H1 (cell line): ENCODE measurements around the gene CEP72. TPM values are rescaled to one million over a fixed set of nuclear protein-coding genes. Genes with fewer than 3 reads are reported as not detected.
"Not testable (repeated sequence)": the region's sequence is repeated elsewhere in the genome, so short reads cannot be mapped to it uniquely, and the experiment has no call there.

ENCODE experiments used
- CTCF ChIA-PET: fragments of 300-600 bp; sonication (Branson Sonifier 250); formaldehyde crosslinking; loops from one replicate; lab custom pipeline; 2021; ENCODE audit not compliant: partially characterized antibody; lab: Charles Lee
- POLR2A ChIA-PET: fragments of 300-600 bp; sonication (Branson Sonifier 250); formaldehyde crosslinking; loops from one replicate; lab custom pipeline; 2021; ENCODE audit warnings: inconsistent platforms; ENCODE audit not compliant: partially characterized antibody; lab: Charles Lee
- DNase-seq, 2 experiments: peaks; one replicate each; pipeline versions ENCODE4 v3.0.0 to v3.0.0-alpha.2; 2010 to 2022; ENCODE audit warnings: low spot score in 2 of 2, low read depth in 1 of 2, mixed read lengths in 1 of 2
- FAIRE-seq: peaks from 2 replicates; lab custom pipeline; 2011; peaks lifted over from hg19 to GRCh38; lab: Jason Lieb, UNC
- H2AFZ ChIP-seq: 2 replicates; pipeline ENCODE4 v1.8.1; 2012; ENCODE audit warnings: low read length, inconsistent platforms
- H2AK5ac ChIP-seq: 2 replicates; pipeline ENCODE4 v1.6.1; 2013; ENCODE audit warnings: low read depth, low read length
- H2BK120ac ChIP-seq: replicated peaks from 2 replicates; pipeline ENCODE3; 2013; ENCODE audit warnings: low read depth, low read length, inconsistent platforms
- H2BK12ac ChIP-seq: 2 replicates; pipeline ENCODE4 v1.6.1; 2013; ENCODE audit warnings: low read depth, low read length
- H2BK15ac ChIP-seq: 2 replicates; pipeline ENCODE4 v1.6.1; 2013; ENCODE audit warnings: low read length
- H2BK20ac ChIP-seq: 2 replicates; pipeline ENCODE4 v1.6.1; 2013; ENCODE audit warnings: low read length
- H2BK5ac ChIP-seq: 2 replicates; pipeline ENCODE4 v1.6.1; 2013; ENCODE audit warnings: low read depth, low read length
- H3K14ac ChIP-seq: 2 replicates; pipeline ENCODE4 v1.6.1; 2013; ENCODE audit warnings: inconsistent platforms; ENCODE audit not compliant: insufficient read length
- H3K18ac ChIP-seq: 2 replicates; pipeline ENCODE4 v1.6.1; 2013; ENCODE audit warnings: low read length; ENCODE audit errors: extremely low read depth
- H3K23ac ChIP-seq: 2 replicates; pipeline ENCODE4 v1.6.1; 2013; ENCODE audit warnings: inconsistent platforms; ENCODE audit not compliant: insufficient read length
- H3K23me2 ChIP-seq: 2 replicates; pipeline ENCODE4 v1.6.1; 2013; ENCODE audit warnings: low read depth, low read length
- H3K27ac ChIP-seq: 2 replicates; pipeline ENCODE4 v1.6.1; 2011; ENCODE audit warnings: low read depth, low read length, inconsistent platforms
- H3K27me3 ChIP-seq, 4 experiments: replicated peaks in 1 of 4; 1 replicate in 1 of 4; 2 replicates in 3 of 4; pipeline versions ENCODE4 v1.6.1 to v1.8.1; 2011 to 2013; ENCODE audit warnings: low read length in 3 of 4, mild to moderate bottlenecking in 3 of 4, inconsistent platforms in 2 of 4, mixed read lengths in 2 of 4, moderate library complexity in 1 of 4; ENCODE audit not compliant: control insufficient read depth in 3 of 4, insufficient read depth in 3 of 4; ENCODE audit errors: extremely low read depth in 1 of 4
- H3K36me3 ChIP-seq, 4 experiments: 2 replicates each; pipeline versions ENCODE4 v1.6.1 to v1.8.1; 2011 to 2013; ENCODE audit warnings: mild to moderate bottlenecking in 4 of 4, low read length in 3 of 4, moderate library complexity in 2 of 4, control low read depth in 1 of 4, inconsistent platforms in 1 of 4; ENCODE audit not compliant: insufficient read depth in 4 of 4, control insufficient read depth in 2 of 4
- H3K4ac ChIP-seq: replicated peaks from 2 replicates; pipeline ENCODE3; 2013; ENCODE audit warnings: low read length, low read depth, mixed read lengths, inconsistent platforms; ENCODE audit not compliant: insufficient read length
- H3K4me1 ChIP-seq, 4 experiments: replicated peaks in 1 of 4; 1 replicate in 1 of 4; 2 replicates in 3 of 4; pipeline versions ENCODE4 v1.6.1 to v1.8.1; 2011 to 2013; ENCODE audit warnings: low read length in 3 of 4, inconsistent platforms in 2 of 4, mixed read lengths in 1 of 4; ENCODE audit not compliant: insufficient read depth in 4 of 4, control insufficient read depth in 3 of 4
- H3K4me2 ChIP-seq, 2 experiments: 2 replicates each; pipeline versions ENCODE4 v1.6.1 to v1.8.1; 2011 to 2013; ENCODE audit warnings: low read depth in 2 of 2, low read length in 2 of 2, control low read depth in 1 of 2, inconsistent platforms in 1 of 2, mild to moderate bottlenecking in 1 of 2; ENCODE audit not compliant: insufficient read depth in 1 of 2
- H3K4me3 ChIP-seq, 4 experiments: fragments of 200-600, 300-600 bp in 1 of 4; sonication (generic), shearing (Covaris generic), sonication (Bioruptor Twin) in 1 of 4; 2 replicates each; pipeline versions ENCODE4 v1.5.1 to v1.8.1; 2011 to 2016; ENCODE audit warnings: low read length in 4 of 4, low read depth in 3 of 4, control low read depth in 2 of 4, inconsistent platforms in 2 of 4, mild to moderate bottlenecking in 2 of 4, mixed read lengths in 1 of 4, moderate library complexity in 1 of 4; ENCODE audit not compliant: insufficient read depth in 2 of 4; ENCODE audit errors: extremely low read depth in 1 of 4
- H3K56ac ChIP-seq: replicated peaks from 2 replicates; pipeline ENCODE3; 2013; ENCODE audit warnings: low read depth, mild to moderate bottlenecking, mixed read lengths, low read length, inconsistent platforms; ENCODE audit not compliant: insufficient read length
- H3K79me1 ChIP-seq: 2 replicates; pipeline ENCODE4 v1.6.1; 2013; ENCODE audit warnings: low read depth, low read length, control low read depth
- H3K79me2 ChIP-seq, 2 experiments: 2 replicates each; pipeline versions ENCODE4 v1.6.1 to v1.8.1; 2012 to 2013; ENCODE audit warnings: low read length in 2 of 2, mild to moderate bottlenecking in 2 of 2, inconsistent platforms in 1 of 2; ENCODE audit not compliant: insufficient read depth in 2 of 2, control insufficient read depth in 1 of 2
- H3K9ac ChIP-seq, 4 experiments: replicated peaks in 1 of 4; 1 replicate in 1 of 4; 2 replicates in 3 of 4; pipeline versions ENCODE4 v1.6.1 to v1.8.1; 2011 to 2013; ENCODE audit warnings: low read depth in 3 of 4, low read length in 3 of 4, control low read depth in 2 of 4, mild to moderate bottlenecking in 2 of 4, moderate library complexity in 2 of 4, inconsistent platforms in 1 of 4; ENCODE audit errors: extremely low read depth in 1 of 4
- H3K9me3 ChIP-seq, 2 experiments: 2 replicates each; pipeline versions ENCODE4 v1.6.1 to v1.8.1; 2012 to 2013; ENCODE audit warnings: mild to moderate bottlenecking in 2 of 2, moderate library complexity in 2 of 2, control low read depth in 1 of 2, inconsistent platforms in 1 of 2, low read depth in 1 of 2, low read length in 1 of 2, mixed read lengths in 1 of 2; ENCODE audit not compliant: insufficient read depth in 2 of 2
- H4K20me1 ChIP-seq, 2 experiments: replicated peaks in 1 of 2; 2 replicates each; pipeline versions ENCODE3 to v1.8.1; 2011 to 2013; ENCODE audit warnings: inconsistent platforms in 2 of 2, low read length in 2 of 2, mild to moderate bottlenecking in 1 of 2; ENCODE audit not compliant: insufficient read depth in 2 of 2, control insufficient read depth in 1 of 2
- H4K5ac ChIP-seq: 2 replicates; pipeline ENCODE4 v1.6.1; 2013; ENCODE audit warnings: low read length, low read depth, mixed read lengths, inconsistent platforms; ENCODE audit not compliant: insufficient read length
- H4K8ac ChIP-seq: 2 replicates; pipeline ENCODE4 v1.8.0; 2013; ENCODE audit warnings: mild to moderate bottlenecking, moderate library complexity, low read length, inconsistent platforms; ENCODE audit not compliant: insufficient read depth; ENCODE audit errors: extremely low read depth
- H4K91ac ChIP-seq: replicated peaks from 2 replicates; pipeline ENCODE3; 2013; ENCODE audit warnings: low read length, mixed read lengths, inconsistent platforms; ENCODE audit not compliant: insufficient read length
- WGBS, 2 experiments: shearing (Covaris generic) in 1 of 2; methylation state at CpG; one replicate each; pipeline versions ENCODE4 v1.1.6 to v1.1.7; 2013 to 2015; ENCODE audit warnings: low lambda C conversion rate in 2 of 2, mixed read lengths in 2 of 2, inconsistent platforms in 1 of 2, low coverage in 1 of 2, missing lambda C conversion rate in 1 of 2; ENCODE audit not compliant: insufficient replicate concordance in 2 of 2, insufficient coverage in 1 of 2, insufficient read length in 1 of 2; ENCODE audit errors: extremely low coverage in 1 of 2, missing lambda C conversion rate in 1 of 2; 5-methylcytosine and 5-hydroxymethylcytosine counted together
- polyA plus RNA-seq, 7 experiments: library from polyadenylated mRNA; depleted of rRNA in 3 of 7; stranded (reverse) in 5 of 7; unstranded in 2 of 7; fragments of >200 nt in 5 of 7; fragments of 200-250 nt in 2 of 7; gene quantifications; 1 replicate in 5 of 7; 2 replicates in 1 of 7; 4 replicates in 1 of 7; pipeline versions ENCODE4 v1.2.1 to v1.2.3, GENCODE V29; 2011 to 2013; ENCODE audit warnings: missing spikeins in 2 of 7, mixed read lengths in 2 of 7
- total RNA-seq: library from RNA; stranded (reverse); fragmentation: NEBNext Ultra II Directional; extraction: Animal tissue kit (Norgen Biotek cat#: 25700); gene quantifications from 2 replicates; pipeline ENCODE4 v1.2.1, GENCODE V29; 2021

The CEP72 gene
- total and polyA plus RNA-seq, 2 of the 8 experiments (the other 6 are each of a cell fraction or from before 2014, with no cell fraction given) = 13.1 to 19.6 TPM

DNA sequence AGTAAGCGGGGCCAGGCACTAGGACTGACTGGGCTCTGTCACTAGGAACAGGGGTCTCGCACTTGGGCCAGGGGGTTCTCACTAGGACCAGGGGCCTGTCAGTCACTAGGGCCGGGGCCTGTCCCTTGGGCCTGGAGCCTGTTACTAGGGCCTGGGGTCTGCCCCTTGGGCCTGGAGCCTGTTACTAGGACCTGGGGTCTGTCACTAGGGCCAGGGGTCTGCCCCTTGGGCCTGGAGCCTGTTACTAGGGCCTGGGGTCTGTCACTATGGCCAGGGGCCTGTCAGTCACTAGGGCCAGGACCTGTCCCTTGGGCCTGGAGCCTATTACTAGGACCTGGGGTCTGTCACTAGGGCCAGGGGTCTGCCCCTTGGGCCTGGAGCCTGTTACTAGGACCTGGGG is 70.1 kb downstream of the CEP72 start:
- H3K23ac ChIP-seq, H2AK5ac ChIP-seq, H2BK20ac ChIP-seq, H4K8ac ChIP-seq, H2BK120ac ChIP-seq, H3K18ac ChIP-seq, H3K4ac ChIP-seq, H2BK15ac ChIP-seq, H3K27ac ChIP-seq, FAIRE-seq, H3K79me1 ChIP-seq, H3K36me3 ChIP-seq, H4K20me1 ChIP-seq, POLR2A ChIA-PET, H4K91ac ChIP-seq, DNase-seq, H2BK5ac ChIP-seq, H3K4me2 ChIP-seq, H3K23me2 ChIP-seq, H3K9me3 ChIP-seq, H2BK12ac ChIP-seq, H2AFZ ChIP-seq, H3K79me2 ChIP-seq, H3K4me3 ChIP-seq, H3K9ac ChIP-seq, H4K5ac ChIP-seq, H3K27me3 ChIP-seq, H3K14ac ChIP-seq, H3K4me1 ChIP-seq, H3K56ac ChIP-seq: not testable (repeated sequence)
- 89% methylated on average over 1 of the region's 3 CpGs; no CpG with 5 or more reads in 1 of the 2 experiments for WGBS, 2 experiments
- CTCF ChIA-PET = interaction anchor here (1.2 to 2.5 kb wide), 2 partner anchors 13 to 76 kb away, joined by 3 to 9 read pairs; no protein-coding TSS in a partner anchor
